NT2/D1 (cell line): ENCODE results near the gene ZSCAN12.

ENCODE experiments used
- YY1 ChIP-seq: IDR thresholded peaks from 2 replicates; pipeline ENCODE4 v1.6.1; 2011; ENCODE audit not compliant: insufficient read length, insufficient read depth
- ZNF274 ChIP-seq: IDR thresholded peaks from 2 replicates; pipeline ENCODE4 v1.6.1; 2011; ENCODE audit warnings: mild to moderate bottlenecking, low read depth, low read length

- no peak for TF ChIP-seq YY1
- TF ChIP-seq ZNF274, result no peak
Measured at GRCh38 chr6:28340310-28341095, 59.0 kb downstream of the ZSCAN12 start.
